Measurements from ENCODE around the gene APBA2.
"Not testable (repeated sequence)": the region's sequence is repeated elsewhere in the genome, so short reads cannot be mapped to it uniquely, and the experiment has no call there.

Gene APBA2

DNA sequence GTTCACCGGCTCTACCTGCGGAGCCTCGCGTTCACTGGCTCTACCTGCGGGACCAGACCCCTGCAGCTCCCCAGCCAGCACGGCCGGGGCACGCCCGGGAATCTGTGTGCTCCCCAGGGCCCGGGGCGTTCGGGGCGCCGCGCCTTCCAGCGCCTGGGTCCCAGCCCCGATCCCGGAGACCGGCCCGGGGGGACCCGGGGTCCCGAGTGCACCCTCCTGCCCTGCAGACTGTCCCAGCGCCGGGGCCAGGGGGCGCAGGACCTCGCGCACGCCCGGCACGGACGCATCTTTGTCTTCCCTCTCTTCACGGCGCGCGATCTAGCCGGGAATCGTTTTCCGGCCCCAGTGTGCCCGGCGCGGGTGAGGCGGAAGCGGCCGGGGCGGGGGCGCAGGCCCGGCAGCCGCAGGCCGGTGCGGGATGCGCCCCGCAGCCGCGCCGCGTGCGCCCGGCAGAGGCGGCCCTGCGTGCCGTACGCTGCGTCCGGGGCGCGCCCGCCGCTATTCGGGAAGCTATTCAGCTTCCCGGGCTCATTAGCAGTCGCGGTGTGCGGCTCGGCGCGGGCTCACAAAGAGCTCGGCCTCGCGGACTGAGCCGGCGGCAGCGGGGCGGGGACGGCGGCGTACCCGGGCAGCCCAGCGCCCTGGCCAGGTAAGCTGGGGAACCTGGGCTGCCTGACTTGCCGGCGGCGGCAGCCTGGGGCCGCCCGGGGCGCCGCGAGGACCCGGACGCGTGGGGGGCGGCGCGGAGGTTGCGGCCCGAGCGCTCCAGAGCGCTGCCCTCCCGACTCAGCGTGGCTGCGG, at the start of gene APBA2:
Gene APBA2 (plus strand): TSS at position 345 of the 801 bp plus-strand sequence. CDS start 167,911 bp downstream, outside the sequence.
- DNase-seq (ENCODE audit: extremely low spot score): no peak
- CTCF ChIA-PET: no interaction called here
- TF ChIP-seq CTCF (IDR thresholded peaks at IDR 0.05; ENCODE audit: control extremely low read depth, extremely low read depth, low read depth, missing control alignments): no peak
- POLR2A ChIA-PET: no interaction called here

DNA sequence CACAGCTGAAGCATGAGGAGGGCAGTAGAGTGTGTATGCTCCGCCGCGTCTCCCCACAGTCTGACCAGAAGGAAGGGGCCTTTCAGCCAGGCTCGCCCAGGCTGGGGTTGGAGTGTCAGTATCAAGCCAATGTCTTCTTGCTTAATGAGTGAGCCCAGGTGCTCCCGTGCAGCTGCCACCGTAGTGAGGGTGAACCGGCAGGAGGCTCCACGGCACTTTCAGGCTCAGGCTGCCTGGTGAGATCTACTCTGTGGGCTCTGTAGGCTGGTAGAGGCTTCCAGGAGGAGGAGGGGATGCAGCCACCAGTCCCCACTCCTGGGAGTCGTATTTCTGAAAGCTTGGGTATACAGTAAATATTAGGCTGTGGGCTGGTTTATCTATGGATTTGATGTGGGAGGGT, 45.5 kb upstream of the APBA2 start:
- POLR2A ChIA-PET; CTCF ChIA-PET; DNase-seq (ENCODE audit: extremely low spot score): not testable (repeated sequence)

DNA sequence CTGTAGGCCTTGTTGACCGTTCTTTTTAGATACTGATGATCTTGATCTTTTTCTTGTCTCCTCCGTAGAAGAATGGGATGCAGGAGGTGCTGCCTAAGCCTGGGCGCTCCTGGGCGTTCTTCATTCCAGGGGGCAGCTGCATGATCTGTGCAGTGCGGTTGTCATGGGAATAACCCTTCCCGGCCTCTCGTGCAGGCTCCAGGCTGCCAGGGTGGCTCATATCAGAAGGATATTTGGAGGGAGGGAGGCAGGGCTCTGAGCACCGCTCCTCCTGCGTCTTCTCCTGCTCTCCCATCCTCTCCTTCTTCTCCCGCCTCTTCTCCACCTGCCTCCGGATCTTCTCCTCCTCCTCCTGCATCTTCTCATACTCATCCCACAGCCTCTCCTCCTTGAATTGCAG, 43.6 kb upstream of the APBA2 start:
- DNase-seq (ENCODE audit: extremely low spot score); POLR2A ChIA-PET; CTCF ChIA-PET: not testable (repeated sequence)

DNA sequence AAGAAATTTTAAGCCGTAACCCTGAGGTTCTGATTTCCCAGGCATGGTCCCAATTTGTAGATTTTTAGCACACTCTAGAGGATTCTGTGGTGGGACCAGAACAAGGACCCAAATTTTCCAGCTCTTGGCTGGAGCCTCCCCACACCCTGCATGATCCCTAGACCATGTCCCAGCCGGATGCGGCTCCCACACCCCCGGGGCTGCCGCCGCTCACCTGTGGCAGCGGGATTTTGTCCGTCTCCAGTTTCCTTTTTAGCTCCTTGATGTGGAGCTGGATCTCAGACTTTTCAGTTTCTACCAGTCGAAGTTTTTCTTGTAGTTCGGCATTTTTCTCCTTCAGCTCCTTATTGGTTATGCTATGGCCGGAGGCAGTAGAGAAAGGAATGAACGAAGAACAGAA, 42.3 kb upstream of the APBA2 start:
- CTCF ChIA-PET, POLR2A ChIA-PET: not testable (repeated sequence)

DNA sequence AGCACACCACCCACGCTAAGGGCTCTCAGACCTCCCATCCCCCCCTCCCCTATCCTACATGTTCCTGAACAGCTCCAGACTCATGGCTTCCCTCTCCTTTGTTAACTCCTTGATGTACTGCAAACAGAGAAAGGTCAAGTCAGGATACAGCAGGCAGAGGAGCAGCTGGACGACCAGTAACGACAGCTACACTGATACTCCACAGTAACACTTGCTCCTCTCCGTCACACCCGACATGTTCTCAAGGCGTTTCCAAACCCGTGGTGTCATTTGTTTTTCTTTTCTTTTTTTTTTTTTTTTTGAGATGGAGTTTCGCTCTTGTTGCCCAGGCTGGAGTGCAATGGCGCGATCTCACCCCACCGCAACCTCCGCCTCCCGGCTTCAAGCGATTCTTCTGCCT, 41.6 kb upstream of the APBA2 start:
- DNase-seq (ENCODE audit: extremely low spot score); CTCF ChIA-PET; POLR2A ChIA-PET: not testable (repeated sequence)

More for the DNA sequence above, 42.3 kb upstream of the APBA2 start:
- DNase-seq (ENCODE audit: extremely low spot score): not testable (repeated sequence)

GRCh38 chr15:28847247-28847646, 38.5 kb upstream of the APBA2 start:
- DNase-seq (ENCODE audit: extremely low spot score); CTCF ChIA-PET; POLR2A ChIA-PET: not testable (repeated sequence)

- DNase-seq (ENCODE audit: extremely low spot score); POLR2A ChIA-PET; CTCF ChIA-PET: not testable (repeated sequence)
Observed at GRCh38 chr15:28847959-28848358, 37.8 kb upstream of the APBA2 start.

DNA sequence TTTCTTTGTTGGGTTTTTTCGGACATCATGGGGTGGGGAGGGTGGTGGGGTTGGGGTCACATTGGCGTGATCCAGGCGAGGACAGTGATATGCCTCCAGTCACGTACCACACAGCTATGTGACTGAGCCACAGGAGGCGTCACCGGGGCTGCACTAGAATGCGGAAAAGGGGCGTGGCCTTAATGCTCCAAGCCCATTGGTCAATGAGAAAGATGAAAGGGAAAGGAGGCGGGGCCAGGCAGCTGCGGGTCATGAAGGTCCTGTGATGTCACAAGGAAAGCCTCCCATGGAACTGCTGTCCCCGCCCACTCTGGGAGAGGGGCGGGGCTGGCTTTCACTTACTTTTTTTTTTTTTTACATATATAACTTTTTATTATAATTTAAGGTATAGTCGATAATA, 37.3 kb upstream of the APBA2 start, which contains the start of gene GOLGA6L7:
Gene GOLGA6L7 (minus strand): TSS at position 124 of the 400 bp plus-strand sequence. CDS start 95 bp downstream, at position 29.
- POLR2A ChIA-PET; DNase-seq (ENCODE audit: extremely low spot score); CTCF ChIA-PET: not testable (repeated sequence)

DNA sequence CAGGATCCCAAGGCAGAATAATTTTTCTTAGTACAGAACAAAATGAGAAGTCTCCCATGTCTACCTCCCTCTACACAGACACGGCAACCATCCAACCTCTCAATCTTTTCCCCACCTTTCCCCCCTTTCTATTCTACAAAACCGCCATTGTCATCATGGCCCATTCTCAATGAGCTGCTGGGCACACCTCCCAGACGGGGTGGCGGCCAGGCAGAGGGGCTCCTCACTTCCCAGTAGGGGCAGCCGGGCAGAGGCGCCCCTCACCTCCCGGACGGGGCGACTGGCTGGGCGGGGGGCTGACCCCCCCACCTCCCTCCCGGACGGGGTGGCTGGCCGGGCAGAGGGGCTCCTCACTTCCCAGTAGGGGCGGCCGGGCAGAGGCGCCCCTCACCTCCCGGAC, 36.5 kb upstream of the APBA2 start:
- CTCF ChIA-PET; DNase-seq (ENCODE audit: extremely low spot score); POLR2A ChIA-PET: not testable (repeated sequence)

DNA sequence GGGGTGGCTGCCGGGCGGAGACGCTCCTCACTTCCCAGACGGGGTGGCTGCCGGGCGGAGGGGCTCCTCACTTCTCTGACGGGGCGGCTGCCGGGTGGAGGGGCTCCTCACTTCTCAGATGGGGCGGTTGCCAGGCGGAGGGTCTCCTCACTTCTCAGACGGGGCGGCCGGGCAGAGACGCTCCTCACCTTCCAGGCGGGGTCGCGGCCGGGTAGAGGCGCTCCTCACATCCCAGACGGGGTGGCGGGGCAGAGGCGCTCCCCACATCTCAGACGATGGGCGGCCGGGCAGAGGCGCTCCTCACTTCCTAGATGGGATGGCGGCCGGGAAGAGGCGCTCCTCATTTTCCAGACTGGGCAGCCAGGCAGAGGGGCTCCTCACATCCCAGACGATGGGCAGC, 36.0 kb upstream of the APBA2 start:
- DNase-seq (ENCODE audit: extremely low spot score); CTCF ChIA-PET; POLR2A ChIA-PET: not testable (repeated sequence)

DNA sequence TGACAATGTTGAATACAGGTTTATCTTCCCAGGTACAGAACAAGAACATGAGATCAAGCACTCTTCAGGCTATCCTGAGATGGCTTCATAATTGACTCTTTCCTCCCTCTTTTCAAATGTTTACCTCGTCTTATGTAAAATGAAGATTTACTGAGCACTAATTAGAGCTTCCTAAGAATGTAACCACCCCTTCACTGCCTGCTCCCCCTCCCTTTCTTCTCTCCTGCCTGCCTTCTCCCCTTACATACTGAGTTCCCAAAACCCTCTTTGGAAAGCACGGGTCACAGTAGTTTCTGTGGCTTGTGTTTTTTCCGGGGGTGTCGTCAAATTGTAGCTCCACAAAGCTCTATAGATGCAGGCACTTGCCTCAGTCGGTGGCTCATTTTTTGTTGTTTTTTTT, 32.1 kb upstream of the APBA2 start:
- POLR2A ChIA-PET; CTCF ChIA-PET; DNase-seq (ENCODE audit: extremely low spot score): not testable (repeated sequence)

GRCh38 chr15:28854578-28854977, 31.2 kb upstream of the APBA2 start:
- POLR2A ChIA-PET; DNase-seq (ENCODE audit: extremely low spot score); CTCF ChIA-PET: not testable (repeated sequence)

GRCh38 chr15:28861031-28861534, 24.7 kb upstream of the APBA2 start:
- ChIA-PET POLR2A (no interaction called here), CTCF (no interaction called here)

GRCh38 chr15:28861589-28862293, 24.0 kb upstream of the APBA2 start:
- CTCF ChIA-PET; DNase-seq (ENCODE audit: extremely low spot score); POLR2A ChIA-PET: not testable (repeated sequence)

More at GRCh38 chr15:28861031-28861534, 24.7 kb upstream of the APBA2 start:
- no peak for DNase-seq (ENCODE audit: extremely low spot score)
- TF ChIP-seq CTCF (IDR thresholded peaks at IDR 0.05; ENCODE audit: control extremely low read depth, extremely low read depth, low read depth, missing control alignments): no peak
